ENCODE results near the gene LRRC46. TPM values are rescaled to one million over a fixed set of nuclear protein-coding genes. Genes with fewer than 3 reads are reported as not detected.

Gene LRRC46
- total and polyA plus RNA-seq, 2 of the 13 experiments (the other 11 are each of a cell fraction or from before 2014, with no cell fraction given) = 0.09 TPM

- no peak for TF ChIP-seq CSRNP1 (CRISPR knock-in tag; IDR thresholded peaks at IDR 0.05)
- TF ChIP-seq ZNF225 (CRISPR knock-in tag; IDR thresholded peaks at IDR 0.05) = peak; percentile 88; the same call in 1 of the 2 replicates
- no peak for TF ChIP-seq ZBTB1 (CRISPR knock-in tag; IDR thresholded peaks at IDR 0.05; ENCODE audit: borderline replicate concordance)
- peak; percentile 93 for TF ChIP-seq SALL1 (CRISPR knock-in tag; IDR thresholded peaks at IDR 0.05)
- peak; percentile 45; the same call in 1 of the 2 replicates for TF ChIP-seq ZNF816 (CRISPR knock-in tag; IDR thresholded peaks at IDR 0.05; ENCODE audit: borderline replicate concordance)
- TF ChIP-seq ZNF790 (CRISPR knock-in tag; IDR thresholded peaks at IDR 0.05; ENCODE audit: borderline replicate concordance) = no peak
- no peak for TF ChIP-seq NFE2 (CRISPR knock-in tag; IDR thresholded peaks at IDR 0.05)
- TF ChIP-seq MAFK (conservative IDR thresholded peaks at IDR 0.05 in 1 of 2, IDR thresholded peaks at IDR 0.05 in 1 of 2; ENCODE audit: low read length in 2 of 2) = no peak
- no peak for TF ChIP-seq ZNF766 (CRISPR knock-in tag; IDR thresholded peaks at IDR 0.05; ENCODE audit: borderline replicate concordance)
- no peak for TF ChIP-seq PHB2 (IDR thresholded peaks at IDR 0.05; ENCODE audit: partially characterized antibody)
- peak; percentile 54; the same call in 1 of the 2 replicates for TF ChIP-seq ZBTB43 (CRISPR knock-in tag; conservative IDR thresholded peaks at IDR 0.05)
- TF ChIP-seq ELK4 (CRISPR knock-in tag; IDR thresholded peaks at IDR 0.05; ENCODE audit: borderline replicate concordance) = peak; percentile 99; the same call in 1 of the 2 replicates
- no peak for TF ChIP-seq ZNF318 (CRISPR knock-in tag; IDR thresholded peaks at IDR 0.05)
- TF ChIP-seq ZNF317 (CRISPR knock-in tag; IDR thresholded peaks at IDR 0.05) = no peak
- no peak; the same call in 1 of the 2 replicates for TF ChIP-seq NKX3-1 (CRISPR knock-in tag; IDR thresholded peaks at IDR 0.05)
- TF ChIP-seq DPF2 (CRISPR knock-in tag; IDR thresholded peaks at IDR 0.05; ENCODE audit: borderline replicate concordance, low read depth) = no peak
Measured at GRCh38 chr17:47831003-47831933, at the start of gene LRRC46, which contains the start of gene MRPL10 (continued).

Measured in HepG2 (cell line).